Fibroblast of lung (primary cell): ENCODE data around the gene PIGO. TPM values are rescaled to one million over a fixed set of nuclear protein-coding genes. Genes with fewer than 3 reads are reported as not detected.

Source experiments
- DNase-seq, 2 donors: peaks; one replicate each; pipeline versions ENCODE4 v3.0.0 to v3.0.0-alpha.2; 2010; ENCODE audit warnings: low read depth in 2 of 2
- H2AFZ ChIP-seq: 2 replicates; pipeline ENCODE4 v1.5.1; 2012; ENCODE audit warnings: low read length, control low read depth, inconsistent platforms
- H3K27ac ChIP-seq: 2 replicates; pipeline ENCODE4 v1.5.1; 2011; ENCODE audit warnings: low read length, control low read depth; ENCODE audit not compliant: insufficient read depth
- H3K27me3 ChIP-seq: 2 replicates; pipeline ENCODE4 v1.5.1; 2011; ENCODE audit warnings: mild to moderate bottlenecking, low read length; ENCODE audit not compliant: control insufficient read depth, insufficient read depth
- H3K36me3 ChIP-seq: 2 replicates; pipeline ENCODE4 v1.5.1; 2011; ENCODE audit warnings: low read length; ENCODE audit not compliant: control insufficient read depth, insufficient read depth
- H3K4me1 ChIP-seq: 2 replicates; pipeline ENCODE4 v1.5.1; 2011; ENCODE audit warnings: low read length; ENCODE audit not compliant: control insufficient read depth, insufficient read depth; ENCODE audit errors: extremely low read depth
- H3K4me2 ChIP-seq: 2 replicates; pipeline ENCODE4 v1.5.1; 2011; ENCODE audit warnings: low read length, control low read depth; ENCODE audit not compliant: insufficient read depth; ENCODE audit errors: extremely low read depth
- H3K4me3 ChIP-seq, 4 experiments: fragments of 200-600 bp in 1 of 4; sonication (generic) in 1 of 4; replicated peaks in 1 of 4; 2 replicates each; pipeline ENCODE4 v1.5.1; 2011 to 2016; ENCODE audit warnings: low read length in 4 of 4, low read depth in 3 of 4, mild to moderate bottlenecking in 3 of 4, control low read depth in 2 of 4, inconsistent platforms in 1 of 4, mixed read lengths in 1 of 4; ENCODE audit not compliant: insufficient read depth in 1 of 4; ENCODE audit errors: control extremely low read depth in 1 of 4
- H3K79me2 ChIP-seq: 2 replicates; pipeline ENCODE4 v1.5.1; 2012; ENCODE audit warnings: mild to moderate bottlenecking, low read length, inconsistent platforms; ENCODE audit not compliant: control insufficient read depth, insufficient read depth
- H3K9ac ChIP-seq: 2 replicates; pipeline ENCODE4 v1.5.1; 2011; ENCODE audit warnings: mild to moderate bottlenecking, low read length, control low read depth; ENCODE audit not compliant: insufficient read depth
- H3K9me3 ChIP-seq: 2 replicates; pipeline ENCODE4 v1.5.1; 2012; ENCODE audit warnings: low read depth, low read length; ENCODE audit not compliant: control insufficient read depth, insufficient read depth
- H4K20me1 ChIP-seq: 2 replicates; pipeline ENCODE4 v1.5.1; 2011; ENCODE audit warnings: low read length; ENCODE audit not compliant: control insufficient read depth, insufficient read depth; ENCODE audit errors: extremely low read depth
- CTCF ChIP-seq, 2 donors: IDR thresholded peaks in 1 of 2; conservative IDR thresholded peaks in 1 of 2; 1 replicate in 1 of 2; 2 replicates in 1 of 2; pipeline ENCODE4 v1.5.1; 2011 to 2012; ENCODE audit warnings: low read length in 2 of 2, control low read depth in 1 of 2, inconsistent platforms in 1 of 2, low read depth in 1 of 2, mild to moderate bottlenecking in 1 of 2
- EZH2 ChIP-seq: IDR thresholded peaks from 2 replicates; pipeline ENCODE4 v1.5.1; 2012; ENCODE audit warnings: low read length, control low read depth, mild to moderate bottlenecking; ENCODE audit errors: missing control alignments
- polyA plus RNA-seq, 2 donors: library from polyadenylated mRNA; depleted of rRNA in 1 of 2; stranded (reverse) in 1 of 2; unstranded in 1 of 2; fragments of >200 nt; gene quantifications; 2 replicates each; pipeline ENCODE4 v1.2.1, GENCODE V29; 2011 to 2012; ENCODE audit warnings: missing spikeins in 1 of 2
- total RNA-seq: library from RNA; depleted of rRNA; stranded (reverse); fragments of >200 nt; gene quantifications from 2 replicates; pipeline ENCODE4 v1.2.1, GENCODE V29; 2014

The PIGO gene
- total and polyA plus RNA-seq, 2 donors (not counting 1 experiment from before 2014, with no cell fraction given): 14.0 to 14.8 TPM

GRCh38 chr9:35105571-35106342, 9.4 kb upstream of the PIGO start:
- H3K9me3 ChIP-seq: no peaks in the 10 kb centered on the region
- H3K27ac ChIP-seq: no peak overlapping the region
- H3K27me3 ChIP-seq: no peaks in the 10 kb centered on the region
- no peak overlapping the region for H2AFZ ChIP-seq
- no peak for DNase-seq
- H3K4me2 ChIP-seq: no peak overlapping the region
- H3K4me1 ChIP-seq: peaks cover 15% of the 10 kb centered on the region
- H3K4me3 ChIP-seq: no peak overlapping the region
- H3K9ac ChIP-seq: no peak overlapping the region
- TF ChIP-seq CTCF (conservative IDR thresholded peaks at IDR 0.05 in 1 of 2, IDR thresholded peaks at IDR 0.05 in 1 of 2; ENCODE audit: low read depth in 1 of 2, low read length in 2 of 2): no peak
- TF ChIP-seq EZH2: no peak
- H3K79me2 ChIP-seq: peaks cover 33% of the 10 kb centered on the region
- H3K36me3 ChIP-seq: peaks cover 21% of the 10 kb centered on the region
- no peaks in the 10 kb centered on the region for H4K20me1 ChIP-seq

GRCh38 chr9:35105126-35105525, 8.7 kb upstream of the PIGO start:
- no peak overlapping the region for H3K4me2 ChIP-seq
- no peak for DNase-seq
- no peak overlapping the region for H2AFZ ChIP-seq
- peaks cover 21% of the 10 kb centered on the region for H3K36me3 ChIP-seq
- H3K4me3 ChIP-seq: no peak overlapping the region
- no peaks in the 10 kb centered on the region for H3K9me3 ChIP-seq
- H4K20me1 ChIP-seq: no peaks in the 10 kb centered on the region
- no peak overlapping the region for H3K9ac ChIP-seq
- H3K27ac ChIP-seq: no peak overlapping the region
- H3K27me3 ChIP-seq: no peaks in the 10 kb centered on the region
- TF ChIP-seq CTCF (conservative IDR thresholded peaks at IDR 0.05 in 1 of 2, IDR thresholded peaks at IDR 0.05 in 1 of 2; ENCODE audit: low read depth in 1 of 2, low read length in 2 of 2): no peak
- no peak for TF ChIP-seq EZH2
- peaks cover 27% of the 10 kb centered on the region for H3K79me2 ChIP-seq
- peaks cover 10% of the 10 kb centered on the region for H3K4me1 ChIP-seq

- Histone ChIP-seq H3K27ac (peak overlapping the region; percentile 93), H2AFZ (no peak overlapping the region), H3K4me3 (no peak overlapping the region), H4K20me1 (no peaks in the 10 kb centered on the region), H3K79me2 (peaks cover 22% of the 10 kb centered on the region), H3K9me3 (no peaks in the 10 kb centered on the region), H3K36me3 (peaks cover 21% of the 10 kb centered on the region), H3K4me1 (peaks cover 8% of the 10 kb centered on the region), H3K4me2 (no peak overlapping the region), H3K9ac (no peak overlapping the region), H3K27me3 (no peaks in the 10 kb centered on the region)
- DNase-seq: no peak
- no peak for TF ChIP-seq CTCF (conservative IDR thresholded peaks at IDR 0.05 in 1 of 2, IDR thresholded peaks at IDR 0.05 in 1 of 2; ENCODE audit: low read depth in 1 of 2, low read length in 2 of 2)
- no peak for TF ChIP-seq EZH2
Observed at GRCh38 chr9:35104586-35104985, 8.2 kb upstream of the PIGO start.
